Renal pelvis (tissue), 4 donors: Measurements from ENCODE around the gene RAN. TPM values are rescaled to one million over a fixed set of nuclear protein-coding genes. Genes with fewer than 3 reads are reported as not detected.

ENCODE experiments used
- DNase-seq: peaks from one replicate; pipeline ENCODE4 v3.0.0-alpha.2; 2013
- polyA plus RNA-seq, 3 donors: library from polyadenylated mRNA; unstranded; fragments of 120-200 nt; gene quantifications; one replicate each; pipeline ENCODE4 v1.2.1, GENCODE V29; 2013; ENCODE audit not compliant: insufficient read length in 3 of 3

Gene RAN
- polyA plus RNA-seq, 3 donors: 578 to 720 (median 639) TPM

DNA sequence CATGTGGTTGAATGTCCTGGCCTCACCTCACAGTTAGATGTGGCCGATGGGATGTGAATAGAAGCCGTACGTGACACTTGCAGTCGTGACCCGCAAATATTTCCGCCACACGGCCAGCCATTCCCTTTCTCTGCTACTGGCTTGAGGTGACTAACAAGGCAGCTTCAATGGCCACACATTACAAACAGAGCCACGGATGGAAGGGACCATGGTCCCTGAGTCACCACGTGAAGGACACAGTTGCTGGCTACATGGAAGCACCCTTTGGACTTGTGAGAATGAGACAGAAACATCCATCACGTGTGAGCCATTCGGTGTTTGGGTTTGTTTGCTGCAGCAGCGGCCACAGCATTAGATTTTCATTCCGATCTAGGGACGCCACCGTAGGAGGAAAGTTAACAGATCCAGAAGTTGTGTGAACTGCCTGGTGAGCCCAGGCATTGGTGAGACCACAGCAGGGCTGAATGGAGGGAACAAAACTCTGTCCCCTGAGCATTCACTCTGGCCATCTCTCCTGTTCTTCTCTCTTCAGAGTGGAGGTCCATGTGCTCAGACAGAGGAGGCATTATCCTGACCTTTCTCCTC is 48.3 kb downstream of the RAN start:
- no peak for DNase-seq

DNA sequence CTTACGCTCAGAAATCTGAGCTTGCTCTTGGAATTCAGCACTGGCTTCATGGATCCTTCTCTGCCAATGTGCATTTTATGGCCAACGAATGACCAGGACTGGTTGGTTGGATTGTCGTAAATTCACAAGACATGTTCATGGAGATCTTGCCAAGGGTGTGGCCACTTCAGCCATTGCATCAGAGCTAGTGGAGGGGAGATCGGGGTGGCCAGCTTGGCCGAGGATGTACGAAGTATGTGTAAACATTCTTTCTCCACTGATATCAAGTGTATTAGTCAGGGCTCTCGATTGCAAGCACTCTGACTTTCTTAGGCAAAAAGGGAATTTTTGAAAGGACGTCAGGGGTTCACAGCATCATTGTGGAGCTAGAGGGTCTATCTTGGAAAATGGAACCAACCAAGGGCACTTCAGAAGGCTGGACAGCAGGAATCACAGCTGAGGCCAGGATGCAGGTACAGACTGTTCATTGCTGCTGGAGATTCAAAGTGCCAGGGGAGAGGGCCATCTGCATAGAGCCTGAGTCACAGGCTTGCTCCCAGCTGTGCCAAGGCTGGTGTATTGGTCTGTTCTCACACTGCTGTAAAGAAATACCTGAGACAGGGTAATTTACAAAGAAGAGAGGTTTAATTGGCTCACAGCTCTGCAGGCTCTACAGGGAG is 49.0 kb downstream of the RAN start:
- DNase-seq: no peak

GRCh38 chr12:130922511-130922953 is 50.7 kb downstream of the RAN start:
- DNase-seq: no peak

DNA sequence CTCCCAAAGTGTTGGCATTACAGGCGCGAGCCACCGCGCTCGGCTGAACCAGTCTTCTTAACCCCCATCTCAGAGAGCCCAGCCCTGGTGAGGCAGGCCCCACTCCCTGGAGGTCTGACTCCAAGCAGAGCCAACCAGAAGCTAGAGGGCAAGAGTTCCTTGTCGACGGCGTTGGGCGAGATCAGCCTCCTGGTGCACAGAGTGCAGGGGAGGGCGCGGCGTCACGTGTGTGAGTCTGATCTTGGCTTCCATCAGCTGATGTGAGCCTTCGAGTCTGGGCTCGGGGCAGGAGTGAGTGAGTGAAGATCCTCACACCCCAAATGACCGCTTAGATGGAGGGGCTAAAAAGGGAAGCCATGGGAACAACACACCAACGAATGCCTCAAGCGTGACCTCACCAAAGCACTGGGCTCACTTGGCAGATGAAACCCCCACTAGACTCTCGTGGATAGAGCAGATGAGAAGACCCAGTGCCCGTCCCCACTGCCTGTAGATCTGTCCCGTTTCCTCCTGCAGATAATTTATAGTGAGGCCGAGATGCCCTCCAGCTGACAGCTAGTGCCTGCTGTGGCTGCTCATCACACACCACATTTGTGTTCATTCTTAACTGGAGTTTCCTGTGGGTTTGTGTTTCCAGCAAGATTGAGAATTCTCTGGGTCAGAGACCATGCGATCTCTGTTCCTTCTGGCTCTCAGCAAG is 53.2 kb downstream of the RAN start:
- no peak for DNase-seq

DNA sequence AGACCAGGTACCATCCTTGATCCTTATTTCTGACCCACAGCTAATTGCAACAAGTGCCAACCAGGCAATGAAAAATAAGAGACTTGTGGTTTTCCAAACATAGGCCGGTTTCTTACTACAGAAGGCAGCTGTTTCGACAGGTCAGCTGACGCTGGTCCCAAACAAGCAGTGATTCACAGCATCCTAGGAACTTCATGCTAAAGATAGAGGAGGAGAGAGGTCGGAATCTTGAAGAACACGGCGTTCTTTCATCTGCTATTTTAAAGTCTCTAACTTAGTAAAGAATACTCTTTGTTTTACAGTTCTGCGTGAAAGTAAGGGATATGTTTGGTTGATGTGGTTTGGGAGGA is 53.8 kb downstream of the RAN start:
- no peak for DNase-seq

Other genes starting within 250 kb of the RAN start
- gene RIMBP2, start 155.8 kb upstream of the RAN start, polyA plus RNA-seq: 10 to 100 TPM; 16.2 to 24.9 (median 23.9) TPM
- gene STX2, start 32.8 kb upstream of the RAN start, polyA plus RNA-seq: 10 to 100 TPM; 21.2 to 38.7 (median 28.0) TPM
- gene ADGRD1, start 81.8 kb downstream of the RAN start, polyA plus RNA-seq: 10 to 100 TPM; 10.3 to 16.2 (median 12.8) TPM